HUDEP-2 (cell line): ENCODE measurements around the gene RAB11A.

Experiments
- DNase-seq, 76 experiments: peaks; one replicate each; lab custom pipeline; 2025; ENCODE audit not compliant: unreplicated experiment in 76 of 76; lab: John Stamatoyannopoulos, UW

The RAB11A gene

DNA sequence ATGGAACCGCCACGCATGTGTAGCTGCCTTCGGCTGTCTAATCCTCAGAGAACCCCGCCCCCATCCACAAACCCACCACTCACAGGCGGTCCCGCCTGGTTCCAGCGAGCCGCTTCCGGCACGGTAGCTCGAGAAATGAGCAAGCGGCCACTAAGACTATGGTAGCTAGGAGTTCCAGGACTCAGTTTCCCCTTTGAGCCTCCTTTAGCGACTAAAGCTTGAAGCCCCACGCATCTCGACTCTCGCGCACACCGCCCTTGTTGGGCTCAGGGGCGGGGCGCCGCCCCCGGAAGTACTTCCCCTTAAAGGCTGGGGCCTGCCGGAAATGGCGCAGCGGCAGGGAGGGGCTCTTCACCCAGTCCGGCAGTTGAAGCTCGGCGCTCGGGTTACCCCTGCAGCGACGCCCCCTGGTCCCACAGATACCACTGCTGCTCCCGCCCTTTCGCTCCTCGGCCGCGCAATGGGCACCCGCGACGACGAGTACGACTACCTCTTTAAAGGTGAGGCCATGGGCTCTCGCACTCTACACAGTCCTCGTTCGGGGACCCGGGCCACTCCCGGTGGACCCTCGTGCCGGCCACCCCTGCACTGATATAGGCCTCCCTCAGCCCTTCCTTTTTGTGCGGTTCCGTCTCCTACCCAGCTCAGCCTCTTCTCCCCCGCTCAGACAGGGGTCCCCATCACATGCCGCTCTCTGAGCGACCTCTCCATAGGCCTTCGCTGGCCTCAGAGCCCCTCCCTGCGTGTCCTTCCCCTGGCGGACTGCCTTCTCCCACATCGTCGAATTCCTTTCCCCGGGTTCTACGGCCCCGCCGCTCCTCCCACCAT lies at the start of gene RAB11A:
TSS of gene RAB11A (plus strand) at position 366 of the 828 bp plus-strand sequence. CDS start at position 461, 95 bp downstream.
- DNase-seq = peak; percentile 47 to 97 (median 93)

DNA sequence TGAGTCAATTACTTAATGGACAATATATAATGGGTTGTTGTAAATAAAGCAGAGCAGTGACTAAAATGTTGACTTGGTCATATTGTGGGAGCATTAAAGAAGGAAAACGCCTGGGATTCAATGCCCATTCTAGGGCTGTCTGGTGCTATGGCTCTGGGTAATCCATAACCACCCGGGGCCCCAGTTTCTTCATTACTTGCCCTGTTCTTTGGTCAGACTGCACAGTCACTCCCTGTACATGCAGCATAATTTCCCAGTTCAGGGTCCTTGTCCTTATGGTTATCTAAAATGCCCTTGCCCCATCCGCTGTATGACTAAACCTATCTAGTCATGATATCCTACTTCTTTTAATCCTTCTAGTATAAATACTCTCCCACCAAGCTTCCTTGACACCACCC lies 49.7 kb upstream of the RAB11A start:
- peak in 60 of 76 experiments; percentile 7 to 79 (median 42) for DNase-seq

DNA sequence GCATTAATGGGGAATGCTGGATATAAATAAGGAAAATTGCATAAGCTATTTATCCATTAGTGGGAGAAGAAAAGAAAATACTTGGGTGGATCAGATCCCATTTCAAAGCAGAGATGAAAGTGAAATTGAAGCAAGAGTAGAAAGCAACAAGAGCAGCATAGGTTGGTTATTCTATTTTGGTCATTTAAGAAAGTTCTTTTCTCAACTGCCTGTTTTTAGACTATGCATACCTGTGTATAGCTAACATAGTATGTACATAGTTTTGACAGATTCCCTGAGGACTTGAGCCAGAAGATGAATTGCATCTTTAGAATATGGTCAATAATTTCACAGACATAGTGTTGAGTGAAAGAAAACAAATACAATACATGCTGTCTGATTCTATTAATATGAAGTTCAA lies 48.2 kb upstream of the RAB11A start:
- no peak for DNase-seq

DNA sequence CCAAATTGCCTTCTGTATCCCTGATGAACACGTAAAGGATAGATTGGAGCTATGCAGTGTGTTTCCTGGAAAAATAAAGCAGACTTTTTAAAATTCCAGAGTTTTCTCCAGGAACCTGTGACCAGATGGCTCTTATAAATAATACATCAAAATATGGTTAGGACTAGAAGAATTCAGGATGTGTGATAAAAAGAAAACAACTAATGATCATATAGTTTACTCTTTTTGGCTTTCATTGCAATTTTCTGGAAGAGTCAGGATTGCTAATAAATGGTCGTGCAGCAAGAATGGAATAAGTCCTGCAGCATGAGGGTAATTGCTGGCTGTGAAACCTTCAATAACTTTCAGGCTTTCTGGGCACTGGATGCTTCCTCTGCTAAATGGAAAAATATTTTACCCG lies 47.0 kb upstream of the RAB11A start:
- DNase-seq = no peak

DNA sequence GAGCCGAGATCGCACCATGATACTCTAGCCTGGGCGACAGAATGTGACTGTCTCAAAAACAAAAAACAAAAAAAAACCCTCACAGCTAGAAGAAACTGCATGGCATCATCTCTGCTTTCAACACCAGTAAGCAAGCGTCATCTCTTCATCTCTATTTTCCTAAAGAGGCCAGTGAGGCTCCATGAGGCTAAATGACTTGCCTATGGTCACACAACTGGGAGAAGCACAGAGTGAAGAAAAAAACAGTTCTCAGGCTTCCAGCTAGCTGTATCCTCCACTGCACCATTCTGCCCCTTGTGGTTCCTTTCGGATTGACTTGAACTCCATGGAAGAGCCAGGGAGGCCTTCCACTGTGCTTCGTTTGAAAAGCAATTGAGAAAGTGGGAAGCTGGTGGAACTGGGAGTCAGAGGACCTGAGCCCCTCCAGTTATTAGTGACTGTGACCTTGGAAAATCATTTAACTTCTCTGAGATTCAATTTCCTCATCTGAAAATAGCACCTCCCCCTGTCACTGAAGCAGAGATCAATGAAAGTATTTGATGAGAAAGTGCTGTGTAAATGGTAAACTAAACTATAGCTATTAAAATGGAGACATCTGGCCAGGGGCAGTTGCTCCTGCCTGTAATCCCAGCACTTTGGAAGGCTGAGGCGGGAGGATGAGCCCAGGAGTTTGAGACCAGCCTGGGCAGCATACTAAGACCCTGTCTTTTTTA lies 45.1 kb upstream of the RAB11A start:
- peak in 61 of 76 experiments; percentile 6 to 76 (median 45) for DNase-seq

DNA sequence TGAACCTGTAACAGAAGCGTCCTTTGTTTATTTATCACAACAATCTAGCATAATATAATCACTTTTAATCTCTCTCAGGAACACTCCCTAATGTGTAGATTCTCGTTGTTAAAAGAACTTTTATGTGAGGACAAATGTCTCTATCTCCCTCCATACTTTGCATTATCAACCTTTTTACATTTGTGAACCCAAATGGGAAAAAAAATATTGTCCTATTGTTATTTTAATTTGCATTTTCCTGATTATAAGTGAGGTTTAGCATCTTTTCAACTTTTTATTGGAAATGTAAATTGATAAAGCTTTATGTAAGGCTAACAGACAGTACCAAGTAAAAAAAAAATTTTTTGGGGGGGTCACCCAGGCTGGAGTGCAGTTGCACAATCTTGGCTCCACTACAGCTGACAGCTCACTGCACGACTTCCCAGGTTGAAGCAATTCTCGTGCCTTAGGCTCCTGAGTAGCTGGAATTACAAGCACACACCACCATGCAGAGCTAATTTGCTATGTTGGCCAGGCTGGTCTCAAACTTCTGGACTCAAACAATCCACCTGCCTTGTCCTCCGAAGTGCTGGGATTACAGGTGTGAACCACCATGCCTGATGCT lies 44.2 kb upstream of the RAB11A start:
- DNase-seq = no peak

DNA sequence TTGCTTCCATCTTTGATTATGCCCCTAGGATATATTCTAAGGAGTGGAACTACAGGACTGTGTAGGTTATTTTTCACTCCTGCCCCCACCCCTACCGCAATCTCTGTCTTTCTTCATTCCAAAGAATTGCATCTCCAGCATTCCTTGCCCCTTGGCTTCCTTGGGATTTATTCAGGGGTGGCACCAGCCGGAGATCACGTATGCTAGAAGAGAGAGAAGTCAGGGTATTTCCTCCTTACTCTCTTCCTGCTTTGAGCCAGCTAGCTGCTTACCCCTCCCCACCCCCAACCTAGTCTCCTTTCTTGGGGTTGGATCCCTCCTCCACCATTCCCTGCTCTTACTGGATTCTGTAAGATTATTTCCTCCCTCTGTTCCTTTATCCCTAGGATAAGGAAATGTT lies 42.2 kb upstream of the RAB11A start:
- no peak for DNase-seq

DNA sequence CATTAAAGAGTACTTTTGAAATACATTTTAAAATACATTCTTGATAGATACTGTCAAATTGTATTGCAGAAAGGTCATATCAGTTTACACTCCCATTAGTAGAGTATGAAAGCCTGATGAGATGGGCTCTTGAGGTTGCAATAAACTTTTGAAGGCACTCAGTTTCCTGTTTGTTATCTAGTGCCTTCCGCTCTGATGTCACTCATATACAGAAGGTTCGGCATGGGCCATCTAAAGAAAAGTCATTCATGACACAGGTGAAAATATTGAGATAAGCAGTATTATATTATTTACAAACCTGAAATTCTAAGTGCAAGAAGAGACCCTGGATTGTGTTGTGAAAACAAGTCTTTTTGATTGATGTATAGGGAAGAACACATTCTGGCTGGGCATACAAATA lies 40.7 kb upstream of the RAB11A start:
- no peak for DNase-seq

DNA sequence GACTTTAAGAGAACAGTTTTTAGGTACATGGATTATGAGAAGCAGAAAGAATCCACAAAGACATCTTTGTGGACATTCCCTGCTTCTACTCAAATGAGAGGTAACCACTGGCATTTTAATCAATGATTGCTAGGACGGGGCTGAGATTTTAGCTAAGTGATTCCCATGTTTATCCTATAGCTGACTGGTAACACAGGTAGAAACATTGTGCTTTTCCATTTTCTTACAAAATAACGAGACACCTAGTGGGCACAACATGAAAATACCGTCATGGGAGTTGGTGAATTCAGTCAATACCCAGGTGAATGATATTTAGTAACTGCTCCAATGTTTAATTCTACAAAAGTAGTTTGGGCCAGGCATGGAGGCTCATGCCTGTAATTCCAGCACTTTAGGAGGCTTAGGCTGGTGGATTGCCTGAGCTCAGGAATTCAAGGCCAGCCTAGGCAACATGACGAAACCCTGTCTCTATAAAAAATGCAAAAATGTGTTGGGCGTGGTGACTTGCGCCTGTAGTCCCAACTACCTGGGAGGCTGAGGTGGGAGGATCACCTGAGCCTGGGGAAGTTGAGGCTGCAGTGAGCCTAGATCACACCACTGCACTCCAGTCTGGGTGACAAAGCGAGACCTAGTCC lies 40.0 kb upstream of the RAB11A start:
- peak in 12 of 76 experiments; percentile 7 to 39 (median 18) for DNase-seq

DNA sequence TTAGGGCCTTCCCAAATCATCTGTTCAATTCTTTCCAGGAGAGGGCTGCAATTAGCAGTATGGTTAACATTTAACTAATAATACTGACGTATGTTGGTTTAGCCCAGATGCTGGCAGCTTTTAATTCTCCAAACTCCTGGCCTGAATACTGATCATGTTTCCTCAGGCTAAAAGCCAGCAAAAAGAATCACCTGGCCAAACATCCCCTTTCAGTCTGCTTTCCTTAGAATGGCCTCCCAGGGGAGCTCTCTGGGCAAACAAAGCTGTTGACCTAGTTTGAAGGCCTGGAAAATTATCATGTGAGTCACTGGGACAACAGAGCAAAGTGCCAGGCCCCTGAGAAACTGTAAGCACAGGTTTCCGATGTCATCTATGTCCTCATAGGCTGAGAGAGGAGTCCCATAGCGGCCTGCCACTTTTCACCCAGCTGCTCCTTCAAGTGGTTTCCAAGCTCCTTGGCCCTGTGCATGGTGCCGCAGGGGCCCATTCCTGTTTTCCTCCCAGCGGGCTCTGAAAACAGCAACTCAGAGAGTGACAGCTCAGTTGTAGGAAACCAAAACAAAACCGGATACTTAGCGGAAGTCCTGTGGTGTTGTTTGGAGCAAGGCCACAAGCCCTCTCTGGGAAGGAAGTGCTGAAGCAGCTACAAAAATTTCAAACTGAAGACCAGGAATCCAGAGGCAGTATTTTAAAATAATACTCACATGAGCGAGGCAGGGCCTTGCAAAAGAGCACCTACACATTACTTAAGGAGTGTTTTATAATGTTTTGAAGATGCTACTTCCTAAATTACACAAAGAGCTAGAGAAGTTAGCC lies 36.5 kb upstream of the RAB11A start:
- peak in 17 of 76 experiments; percentile 5 to 65 (median 17) for DNase-seq

DNA sequence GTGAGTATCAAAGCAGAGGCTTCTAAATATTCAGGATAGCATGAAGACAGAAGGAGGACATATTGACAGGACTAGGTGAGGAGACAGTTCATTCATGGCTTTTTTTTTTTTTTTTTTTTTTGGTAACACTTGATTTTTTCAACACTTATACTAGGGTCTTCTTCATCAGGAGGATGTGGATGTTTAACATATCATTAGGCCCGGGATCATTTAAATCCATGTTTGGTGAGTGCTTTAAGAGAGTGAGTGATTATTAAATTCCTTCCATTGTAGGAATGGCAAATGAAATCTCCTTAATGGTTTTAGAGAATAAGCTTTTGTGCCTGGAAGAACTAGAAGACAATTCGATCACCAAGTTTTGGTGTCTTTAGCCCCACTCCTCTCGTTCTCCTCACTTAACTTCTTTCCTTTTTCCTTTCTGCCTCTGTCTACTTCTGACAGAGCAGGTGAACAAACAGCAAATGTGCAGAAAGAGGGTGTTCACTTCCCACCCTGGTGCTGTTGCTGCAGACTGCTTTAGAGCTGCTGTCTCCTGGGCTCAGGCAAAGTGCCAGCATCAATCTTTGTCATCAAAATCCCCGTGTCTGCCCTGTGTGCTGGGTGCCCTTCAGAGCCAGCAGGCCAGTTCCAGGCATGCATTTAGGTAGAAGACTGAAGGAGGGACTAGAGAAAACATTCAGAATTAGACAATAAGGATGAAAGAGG lies 35.6 kb upstream of the RAB11A start:
- DNase-seq = peak in 27 of 76 experiments; percentile 4 to 43 (median 22)

DNA sequence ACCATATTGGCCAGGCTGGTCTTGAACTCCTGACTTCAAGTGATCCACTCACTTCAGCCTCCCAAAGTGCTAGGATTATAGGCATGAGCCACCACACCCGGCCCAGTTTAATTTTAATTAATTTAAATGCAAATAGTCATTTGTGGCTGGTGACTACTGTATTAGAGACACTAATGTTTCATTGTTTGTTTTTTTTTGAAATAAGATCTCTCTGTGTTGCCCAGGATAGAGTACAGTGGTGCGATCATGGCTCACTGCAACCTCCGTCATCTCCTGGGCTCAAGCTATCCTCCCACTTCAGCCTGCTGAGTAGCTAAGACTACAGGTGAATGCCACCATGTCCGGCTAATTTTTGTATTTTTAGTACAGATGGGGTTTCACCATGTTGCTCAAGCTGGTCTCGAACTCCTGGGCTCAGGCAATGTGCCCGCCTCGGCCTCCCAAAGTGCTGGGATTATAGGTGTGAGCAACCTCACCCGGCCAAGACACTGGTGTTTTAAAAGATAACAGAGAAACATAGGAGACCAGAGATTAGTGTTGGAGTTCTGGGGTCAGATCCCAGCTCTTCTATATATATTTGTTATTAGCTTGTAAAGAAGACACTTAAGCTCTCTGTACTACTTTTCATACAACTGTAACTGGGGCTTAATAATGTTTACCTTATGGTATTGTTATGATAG lies 34.5 kb upstream of the RAB11A start:
- no peak for DNase-seq

DNA sequence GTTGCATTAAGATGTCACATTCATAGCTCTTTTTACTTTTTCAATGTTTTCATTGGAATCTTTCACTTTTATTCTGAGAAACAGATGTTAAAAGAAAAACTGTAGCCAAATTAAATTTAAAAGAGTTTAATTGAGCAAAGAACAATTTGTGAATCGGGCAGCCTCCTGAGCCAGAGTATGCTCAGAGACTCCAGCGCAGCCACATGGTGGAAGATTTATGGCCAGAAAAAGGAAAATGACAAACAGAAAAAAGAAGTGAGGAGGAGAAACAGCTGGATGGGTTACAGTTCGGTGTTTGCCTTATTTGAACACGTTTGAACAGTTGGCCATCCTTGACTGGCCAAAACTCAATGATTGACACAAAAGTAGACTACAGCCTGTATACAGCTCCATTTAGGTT lies 33.8 kb upstream of the RAB11A start:
- no peak for DNase-seq

DNA sequence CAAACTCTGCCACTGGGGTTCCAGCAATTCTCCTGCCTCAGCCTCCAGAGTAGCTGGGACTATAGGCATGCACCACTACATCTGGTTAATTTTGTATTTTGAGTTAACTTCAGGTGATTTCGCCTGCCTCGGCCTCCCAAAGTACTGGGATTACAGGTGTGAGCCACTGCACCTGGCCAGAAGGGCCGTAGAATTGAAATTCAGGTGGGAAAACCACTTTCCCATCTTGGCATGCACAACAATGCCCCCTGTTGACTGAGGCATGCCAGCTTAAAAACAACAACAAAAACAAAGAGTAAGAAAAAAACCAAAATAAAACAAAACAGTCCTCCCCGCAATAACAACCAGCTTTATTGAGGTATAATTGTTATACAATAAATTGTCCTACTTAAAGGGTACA lies 32.6 kb upstream of the RAB11A start:
- DNase-seq = peak in 3 of 76 experiments; percentile 8 to 13 (median 8)

DNA sequence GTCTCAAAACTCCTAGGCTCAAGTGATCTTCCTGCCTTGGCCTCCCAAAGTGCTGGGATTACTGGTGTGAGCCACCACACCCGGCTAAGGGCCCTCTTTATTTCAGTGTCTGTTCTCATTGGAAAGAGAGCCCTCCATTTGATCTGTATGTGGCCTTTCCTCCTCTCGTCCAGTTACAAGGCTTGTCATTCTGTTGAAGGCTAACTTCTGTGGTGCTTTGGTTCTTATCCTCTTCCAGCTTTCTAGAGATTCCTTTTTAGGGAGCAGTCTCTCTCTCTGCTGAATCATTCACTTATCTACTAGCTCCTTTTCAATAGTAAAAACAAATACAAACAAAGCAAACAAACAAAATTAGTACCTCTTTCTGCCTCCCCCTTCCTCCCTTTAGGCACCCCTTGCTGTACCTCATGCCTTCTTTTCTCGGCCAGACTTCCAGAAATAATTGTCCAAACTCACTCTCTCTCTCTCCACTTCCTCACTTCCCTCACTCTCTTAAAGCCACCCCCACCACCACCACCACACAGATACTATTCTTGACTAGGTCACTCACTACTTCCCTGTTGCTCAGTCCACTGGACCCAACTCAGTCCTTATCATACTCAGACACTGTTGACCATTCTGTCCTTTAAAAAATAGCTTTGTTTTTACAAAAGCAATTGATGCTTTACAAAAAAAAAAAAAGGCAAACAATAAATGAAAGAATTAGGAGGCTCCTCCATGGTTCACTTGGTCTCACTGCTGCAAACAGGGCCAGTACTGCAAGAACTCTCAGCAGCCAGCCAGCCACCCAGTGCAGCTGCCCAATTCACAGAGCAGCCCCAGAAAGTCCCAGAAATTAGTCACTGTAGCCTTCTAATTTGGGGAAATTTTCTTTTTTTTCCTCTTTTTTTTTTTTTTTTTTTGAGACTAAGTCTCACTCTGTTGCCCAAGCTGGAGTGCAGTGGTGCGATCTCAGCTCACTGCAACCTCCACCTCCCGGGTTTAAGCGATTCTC lies 31.7 kb upstream of the RAB11A start:
- DNase-seq = no peak

DNA sequence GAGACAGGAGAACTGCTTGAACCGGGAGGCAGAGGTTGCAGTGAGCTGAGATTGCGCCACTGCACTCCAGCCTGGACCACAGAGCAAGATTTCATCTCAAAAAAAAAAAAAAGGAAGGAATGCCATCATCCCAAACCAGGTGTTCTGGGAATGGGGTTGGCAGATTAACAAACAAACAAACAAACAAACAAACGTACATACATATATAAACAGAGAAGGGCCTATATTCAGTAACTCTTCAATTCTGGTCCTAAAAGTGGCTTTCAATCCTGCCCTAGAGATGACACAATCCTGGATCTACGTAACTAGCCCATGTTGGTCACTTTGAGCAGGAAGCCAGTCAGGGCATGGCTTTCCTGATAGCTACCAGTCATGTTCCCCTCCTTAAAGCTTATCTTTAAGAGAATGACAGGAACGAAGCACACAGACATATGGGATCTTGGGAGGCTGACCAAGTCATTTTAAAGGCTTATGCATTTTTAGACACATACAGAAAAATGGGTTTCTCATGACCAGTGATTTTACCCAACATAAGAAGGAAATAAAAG lies 29.9 kb upstream of the RAB11A start:
- DNase-seq = peak in 1 of 76 experiments; percentile 6

DNA sequence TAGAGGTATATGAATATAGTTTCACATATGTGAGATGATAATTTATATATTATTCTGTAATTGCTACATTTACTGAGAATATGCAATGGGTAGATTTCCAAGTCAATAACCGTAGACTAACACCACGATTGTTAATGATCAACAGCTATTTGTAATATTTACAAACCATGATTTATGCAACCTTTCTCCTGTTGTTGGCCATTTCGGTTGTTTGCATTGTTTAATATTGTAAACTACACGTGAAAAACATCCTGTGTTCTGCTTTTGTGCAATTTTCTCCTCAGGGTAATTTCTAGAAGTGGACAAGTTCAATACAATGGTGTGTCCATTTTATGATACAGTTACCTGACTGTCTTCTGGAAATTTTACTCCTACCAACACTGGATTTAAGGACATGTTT lies 29.3 kb upstream of the RAB11A start:
- DNase-seq = no peak
